ENCODE data around the gene SLC25A24.

- TF ChIP-seq POLR2A (IDR thresholded peaks at IDR 0.05; ENCODE audit: low read length) (no peak), GATA1 (IDR thresholded peaks at IDR 0.05; ENCODE audit: low read depth, low read length) (no peak)
Observed at GRCh38 chr1:108108119-108108518, 92.0 kb downstream of the SLC25A24 start.

Measured in erythroblast (primary cell).